ENCODE measurements around the gene DDX23.

DNA sequence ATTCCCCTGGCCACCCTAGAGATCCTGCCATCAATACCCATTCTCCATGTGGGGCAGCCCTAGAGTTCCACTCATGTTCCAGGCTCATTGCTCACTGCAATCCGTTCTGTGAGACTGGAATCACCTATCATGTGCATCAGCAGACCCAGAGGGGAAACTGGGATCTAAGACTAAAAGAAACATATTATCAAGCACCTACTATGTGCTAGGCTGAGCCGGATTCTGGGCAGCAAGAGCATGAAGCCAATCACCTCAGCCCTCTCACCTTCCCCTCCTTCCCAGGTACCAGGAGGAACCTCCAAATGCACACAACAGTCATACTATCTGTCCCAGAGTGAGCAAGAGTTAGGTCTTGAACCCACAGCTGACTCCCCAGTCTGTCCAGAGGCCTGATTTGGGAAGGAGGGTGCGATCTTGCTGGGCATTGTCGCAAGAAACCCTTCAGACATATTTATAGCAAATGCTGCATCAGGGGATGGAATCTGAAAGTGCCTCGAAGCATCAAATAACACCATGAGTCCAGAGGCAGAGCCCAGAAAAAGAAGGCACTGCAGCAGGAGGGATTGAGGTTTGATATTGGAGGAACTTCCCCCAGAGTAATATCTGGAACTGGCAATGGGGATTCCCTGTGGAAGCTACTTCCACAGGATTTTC lies 40.4 kb downstream of the DDX23 start:
- TF ChIP-seq POLR2A (IDR thresholded peaks at IDR 0.05) (no peak), CTCF (IDR thresholded peaks at IDR 0.05) (no peak)
